Left cardiac atrium (tissue), 4 donors: ENCODE results near the gene NECTIN1. TPM values are rescaled to one million over a fixed set of nuclear protein-coding genes. Genes with fewer than 3 reads are reported as not detected.

Experiments used
- ATAC-seq, 2 donors: fragments of 200-7000 bp; cut with Tn5 transposase; one replicate each; pipeline ENCODE4 v1.9.1; 2020; ENCODE audit warnings: mild to moderate bottlenecking in 2 of 2, moderate library complexity in 2 of 2
- DNase-seq: peaks from one replicate; pipeline ENCODE4 v3.0.0-alpha.2; 2020
- intact Hi-C, 2 donors: fragments of 100-400 bp; cut with DNase I; formaldehyde crosslinking; loops; one replicate each; pipeline versions ENCODE4 v1.14.1 to v1.15.1; 2022 to 2023
- total RNA-seq, 2 donors: library from RNA; stranded (reverse); fragmentation: NEBNext Ultra II Directional; extraction: Animal tissue kit (Norgen Biotek cat#: 25700); gene quantifications; one replicate each; pipeline ENCODE4 v1.2.1, GENCODE V29; 2021
- donor health status: DM: no; HTN: yes; CAD: no.
- donor health status: DM: no; HTN: yes; CAD: no; lungs with severe emphysema.
- donor health status: DM: yes; HTN: yes; CAD: no.
- donor health status: Dilated cardiomyopathy.

Gene NECTIN1
- total RNA-seq, 2 donors from 2014 or later = 6.6 to 8.8 TPM

- intact Hi-C loops = no loop called here
- DNase-seq (no peak), ATAC-seq (no peak)
Measured at GRCh38 chr11:119638851-119639250, 90.1 kb downstream of the NECTIN1 start.

DNA sequence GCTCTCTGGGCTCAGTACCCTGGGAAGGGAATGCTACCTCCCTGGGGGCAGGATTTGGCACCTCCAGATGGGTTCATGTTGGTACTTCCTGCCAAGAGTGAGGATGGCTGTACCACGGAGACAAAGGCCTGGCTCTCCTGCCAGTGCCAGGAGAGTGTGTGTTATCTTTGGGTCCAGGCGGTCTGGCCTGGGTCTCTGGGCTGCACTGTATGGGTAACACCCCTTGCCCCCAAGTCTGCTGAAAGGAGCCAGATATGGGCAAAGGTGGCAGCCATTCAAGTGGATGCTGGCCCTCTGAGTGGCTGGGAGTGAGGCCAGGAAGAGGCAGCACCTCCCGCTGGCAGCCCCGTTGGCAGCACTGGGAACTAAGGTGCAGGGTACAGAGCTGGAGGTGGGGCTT is 91.5 kb downstream of the NECTIN1 start:
- intact Hi-C loops = no loop called here

GRCh38 chr11:119635776-119636175 is 93.2 kb downstream of the NECTIN1 start:
- intact Hi-C loops = no loop called here
- ATAC-seq (no peak), DNase-seq (no peak)

More for the DNA sequence above, 91.5 kb downstream of the NECTIN1 start:
- ATAC-seq = no peak
- no peak for DNase-seq

DNA sequence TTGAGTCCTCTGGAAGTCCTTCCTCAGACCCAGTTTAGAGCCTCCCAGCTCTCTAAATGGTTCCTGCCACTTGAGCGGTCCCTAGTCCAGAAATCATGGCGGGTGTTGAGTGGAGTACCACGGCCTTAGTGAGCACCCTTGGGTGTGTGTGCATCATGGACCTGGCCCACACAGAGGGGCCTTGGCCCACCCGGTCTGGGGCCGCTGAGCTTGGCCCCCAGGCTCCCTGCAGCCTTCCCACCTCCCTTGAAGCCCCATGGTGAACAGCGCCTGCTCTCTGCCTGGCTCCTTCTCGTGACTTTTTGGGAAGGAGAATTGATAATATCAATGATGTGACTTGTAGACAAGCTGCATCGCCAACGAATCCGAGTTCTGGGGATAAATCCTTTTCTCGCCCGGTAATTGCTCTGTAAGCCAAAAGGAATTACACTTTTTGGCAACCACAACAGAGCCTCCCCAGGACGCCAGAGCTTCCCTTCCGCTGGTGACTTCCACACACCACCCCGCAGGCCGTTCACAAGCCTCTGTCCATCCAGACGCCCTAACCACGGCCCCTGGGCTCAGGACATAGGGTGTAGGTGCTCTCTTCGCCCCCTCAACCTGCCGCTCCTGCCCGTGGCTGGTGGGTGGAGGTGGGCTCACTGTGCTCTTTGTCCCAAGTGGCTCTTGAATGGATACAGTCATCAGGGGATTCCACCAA is 93.8 kb downstream of the NECTIN1 start:
- intact Hi-C loops = no loop called here
- DNase-seq = no peak
- ATAC-seq = no peak

GRCh38 chr11:119634301-119634700 is 94.7 kb downstream of the NECTIN1 start:
- intact Hi-C loops = no loop called here
- DNase-seq (no peak), ATAC-seq (no peak)

- ATAC-seq = no peak
- intact Hi-C loops = no loop called here
Measured at GRCh38 chr11:119629834-119630624, 99.0 kb downstream of the NECTIN1 start.

GRCh38 chr11:119629085-119629484 is 99.9 kb downstream of the NECTIN1 start:
- DNase-seq (no peak), ATAC-seq (no peak)
- intact Hi-C loops = no loop called here

More at GRCh38 chr11:119629834-119630624, 99.0 kb downstream of the NECTIN1 start:
- no peak for DNase-seq

DNA sequence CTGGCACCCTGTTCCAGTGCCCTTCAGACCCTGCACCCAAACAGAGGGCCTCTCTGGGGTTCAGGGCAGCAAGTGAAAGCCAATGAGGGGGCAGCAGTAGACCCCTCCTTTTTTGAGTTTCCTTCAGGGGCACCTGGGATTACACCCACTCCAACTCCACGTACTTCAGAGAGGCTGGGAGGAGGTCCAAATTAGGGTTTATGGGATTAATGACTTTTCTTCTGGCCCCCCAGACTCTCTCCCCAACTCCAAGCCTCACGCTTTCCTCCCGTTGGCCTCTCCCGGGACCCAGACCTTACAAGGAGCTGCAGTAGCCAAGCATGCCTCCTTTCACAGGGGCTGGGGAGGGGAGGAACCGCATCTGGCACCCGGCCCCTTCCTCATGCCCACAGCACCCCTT is 101.7 kb downstream of the NECTIN1 start:
- no peak for ATAC-seq
- DNase-seq = no peak
- intact Hi-C loops = no loop called here

- ATAC-seq = no peak
- no peak for DNase-seq
- intact Hi-C loops = no loop called here
Measured at GRCh38 chr11:119626871-119627270, 102.1 kb downstream of the NECTIN1 start.

DNA sequence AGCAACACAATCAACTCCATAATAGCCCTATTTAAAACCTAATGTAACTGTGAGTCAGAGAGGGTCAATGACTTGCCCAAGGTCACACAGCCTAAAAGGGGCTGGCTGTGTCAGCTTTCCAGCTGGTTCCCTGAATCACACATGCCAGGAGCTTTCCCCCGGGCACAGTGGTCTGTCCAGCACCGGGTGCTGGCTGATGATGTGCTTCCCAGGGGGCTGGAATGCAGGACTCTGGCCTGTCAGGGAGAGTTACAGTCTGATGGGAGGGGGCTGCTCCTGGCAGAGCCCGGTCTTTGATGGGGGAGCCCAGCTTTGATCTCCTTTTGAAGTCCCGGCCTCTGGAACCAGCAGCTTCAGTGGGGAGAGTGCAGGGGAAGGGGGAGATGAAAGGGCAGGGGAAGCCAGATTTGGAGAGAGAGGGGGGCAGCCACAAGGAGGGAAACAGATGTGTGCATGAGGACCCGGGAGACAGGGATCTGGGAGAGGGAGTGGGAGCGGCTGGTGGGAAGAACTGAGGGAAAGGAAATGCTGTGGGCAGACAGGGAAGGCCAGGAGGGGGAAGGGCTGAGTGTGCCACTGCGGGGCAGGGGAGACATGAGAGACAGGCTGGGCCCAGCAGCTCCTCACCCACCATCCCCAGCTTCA is 102.7 kb downstream of the NECTIN1 start:
- intact Hi-C loops = no loop called here
- no peak for ATAC-seq
- DNase-seq = no peak

- peak; percentile 33 to 75 for ATAC-seq
- no peak for DNase-seq
- intact Hi-C loops = no loop called here
Measured at GRCh38 chr11:119625206-119625978, 103.6 kb downstream of the NECTIN1 start.

DNA sequence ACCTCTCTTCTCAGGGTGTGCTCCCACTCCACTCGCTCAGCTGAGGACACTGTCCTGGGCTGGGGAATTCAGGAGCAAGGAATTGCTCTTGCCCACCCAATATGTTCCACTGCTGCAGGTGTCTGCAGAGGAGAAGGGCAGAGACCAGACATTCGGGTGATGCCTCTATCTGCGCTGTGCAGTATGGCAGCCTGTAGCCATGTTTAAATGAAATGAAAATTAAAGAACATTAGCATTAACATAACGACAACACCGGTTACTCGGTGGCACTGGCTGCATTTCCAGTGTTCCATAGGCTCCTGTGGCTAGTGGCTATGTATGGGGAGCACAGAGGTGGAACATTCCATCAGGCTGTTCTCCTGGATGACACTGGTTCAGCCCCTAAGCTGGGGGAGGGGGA is 104.4 kb downstream of the NECTIN1 start:
- ATAC-seq = no peak
- intact Hi-C loops = loop anchor here in 1 of 2 donors (5.0 kb wide), 1 partner anchor 343 kb away; no protein-coding TSS in a partner anchor

DNA sequence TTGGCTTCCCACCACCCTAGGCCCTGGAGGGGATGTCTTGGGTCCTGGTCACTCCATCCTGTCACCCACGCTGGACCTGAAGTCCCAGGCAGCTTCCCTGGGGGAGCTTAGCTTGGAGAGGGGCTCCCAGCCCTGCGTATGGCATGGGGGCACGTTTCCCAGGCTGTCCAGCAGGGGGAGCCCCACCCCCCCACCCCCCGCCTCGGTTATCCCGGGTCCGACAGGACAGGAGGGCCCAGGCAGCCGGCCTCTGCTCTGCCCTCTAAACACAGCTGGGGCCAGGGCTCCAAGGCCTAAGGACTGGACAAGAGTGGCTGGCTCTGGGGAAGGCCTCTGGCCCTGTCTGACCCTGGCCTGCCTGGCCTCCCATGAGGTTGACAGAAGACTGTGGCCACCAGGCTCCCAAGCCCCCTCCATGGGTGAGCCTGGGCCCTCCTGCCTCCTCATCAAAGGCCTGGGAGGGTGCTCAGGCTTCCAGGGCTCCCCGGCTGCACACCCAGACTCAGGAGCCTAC is 104.8 kb downstream of the NECTIN1 start:
- DNase-seq (no peak), ATAC-seq (no peak)
- intact Hi-C loops = loop anchor here in 1 of 2 donors (5.0 kb wide), 1 partner anchor 343 kb away; no protein-coding TSS in a partner anchor

More for the DNA sequence above, 104.4 kb downstream of the NECTIN1 start:
- no peak for DNase-seq

DNA sequence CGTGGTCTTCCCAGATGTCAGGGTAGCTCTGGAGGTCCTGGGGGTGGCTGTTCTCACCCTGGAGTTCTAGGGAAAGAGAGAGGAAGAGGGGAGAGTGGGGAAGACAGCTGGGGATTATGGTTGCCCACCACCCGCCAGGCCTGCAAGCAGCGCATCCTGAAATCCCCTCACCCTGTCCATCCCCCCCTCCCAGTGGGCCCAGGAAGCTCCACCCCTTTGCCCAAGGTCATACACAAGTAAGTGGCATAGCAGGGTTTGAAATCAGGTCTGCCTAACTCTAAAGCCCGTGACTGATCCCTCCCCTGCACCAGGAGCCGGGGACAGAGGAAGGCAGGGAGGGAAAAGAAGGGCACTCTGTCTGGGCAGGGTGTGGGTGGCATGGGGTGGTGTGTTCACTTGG is 105.3 kb downstream of the NECTIN1 start:
- no peak for ATAC-seq
- intact Hi-C loops = loop anchor here in 1 of 2 donors (5.0 kb wide), 1 partner anchor 344 kb away; no protein-coding TSS in a partner anchor
- no peak for DNase-seq

DNA sequence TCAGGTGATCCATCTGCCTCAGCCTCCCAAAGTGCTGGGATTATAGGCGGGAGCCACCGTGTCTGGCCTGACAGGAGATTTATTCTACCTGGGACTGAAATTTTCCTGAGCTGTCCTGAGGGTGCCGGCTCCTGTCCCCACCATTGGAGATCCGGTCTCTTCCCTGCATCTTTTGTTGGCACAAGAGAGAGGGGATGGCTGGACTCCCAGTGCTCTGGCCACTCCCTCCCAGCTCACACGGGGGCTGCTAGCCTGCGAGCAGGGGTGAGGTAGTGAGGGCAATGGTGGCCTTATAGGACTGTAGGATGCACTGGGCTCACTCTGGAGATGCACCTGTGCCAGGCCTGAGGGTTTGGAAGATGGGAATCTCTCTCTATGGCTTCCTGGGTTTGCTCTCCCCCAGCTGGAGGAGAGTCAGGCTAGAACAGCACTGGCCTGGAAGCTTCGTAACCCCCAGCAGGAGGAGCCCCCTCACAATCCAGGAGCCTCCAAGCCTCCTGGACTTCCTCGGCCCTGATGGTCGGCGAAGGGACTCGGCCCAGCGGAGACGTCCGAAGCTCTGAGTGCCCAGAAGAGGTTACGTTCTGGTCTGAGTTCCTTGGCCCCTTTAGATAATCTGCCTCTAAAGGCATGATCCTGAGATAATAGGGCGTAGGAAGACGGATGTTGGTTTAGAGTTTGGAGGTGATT is 106.4 kb downstream of the NECTIN1 start:
- ATAC-seq (no peak), DNase-seq (no peak)
- intact Hi-C loops = loop anchor here in 1 of 2 donors (5.0 kb wide), 1 partner anchor 345 kb away; no protein-coding TSS in a partner anchor

GRCh38 chr11:119619665-119620064 is 109.3 kb downstream of the NECTIN1 start:
- intact Hi-C loops = loop anchor here in 1 of 2 donors (5.0 kb wide), 1 partner anchor 348 kb away; no protein-coding TSS in a partner anchor
- ATAC-seq (no peak), DNase-seq (no peak)

GRCh38 chr11:119618208-119618909 is 110.6 kb downstream of the NECTIN1 start:
- peak; percentile 63 to 73 for ATAC-seq
- no peak for DNase-seq
- intact Hi-C loops = no loop called here

- DNase-seq (no peak), ATAC-seq (no peak)
- intact Hi-C loops = no loop called here
Measured at GRCh38 chr11:119617340-119617713, 111.7 kb downstream of the NECTIN1 start.
